ENCODE measurements around the gene OR56B4.
"Not testable (repeated sequence)": the region's sequence is repeated elsewhere in the genome, so short reads cannot be mapped to it uniquely, and the experiment has no call there.

OR56B4 gene

GRCh38 chr11:6132431-6132830 is 24.9 kb downstream of the OR56B4 start:
- Histone ChIP-seq H2AFZ (ENCODE audit: low read length) (no peak overlapping the region), H3F3A (ENCODE audit: insufficient read depth, low read length) (no peaks in the 10 kb centered on the region), H3K36me3 (replicated peaks; ENCODE audit: insufficient read depth, low read length) (no peaks in the 10 kb centered on the region), H3K27ac (ENCODE audit: low read length) (no peak overlapping the region), H3K4me1 (ENCODE audit: low read length) (no peaks in the 10 kb centered on the region), H3K4me3 (ENCODE audit: low read length) (no peak overlapping the region), H3K27me3 (replicated peaks; ENCODE audit: insufficient read depth, low read length) (no peaks in the 10 kb centered on the region), H3K4me2 (ENCODE audit: low read depth, low read length) (no peak overlapping the region), H3K9me2 (replicated peaks; ENCODE audit: insufficient read depth, low read length) (no peaks in the 10 kb centered on the region), H3K9me3 (replicated peaks; ENCODE audit: insufficient read depth, low read length) (no peaks in the 10 kb centered on the region), H3K79me2 (ENCODE audit: low read length) (no peaks in the 10 kb centered on the region), H3K9ac (ENCODE audit: low read length) (no peak overlapping the region), H4K20me1 (ENCODE audit: insufficient read depth, low read length) (no peaks in the 10 kb centered on the region)
- DNase-seq: no peak
- no peak for TF ChIP-seq CTCF (IDR thresholded peaks at IDR 0.05; ENCODE audit: low read length)
- TF ChIP-seq EZH2 (optimal IDR thresholded peaks at IDR 0.05; ENCODE audit: low read depth, low read length): no peak
- TF ChIP-seq EZH2phosphoT487 (IDR thresholded peaks at IDR 0.05; ENCODE audit: low read length): no peak

- H3K4me3 ChIP-seq (ENCODE audit: low read length); H3K27ac ChIP-seq (ENCODE audit: low read length); H2AFZ ChIP-seq (ENCODE audit: low read length); H3K9ac ChIP-seq (ENCODE audit: low read length); H3K79me2 ChIP-seq (ENCODE audit: low read length); DNase-seq; H3F3A ChIP-seq (ENCODE audit: insufficient read depth, low read length); H3K4me1 ChIP-seq (ENCODE audit: low read length); H4K20me1 ChIP-seq (ENCODE audit: insufficient read depth, low read length); H3K27me3 ChIP-seq (replicated peaks; ENCODE audit: insufficient read depth, low read length); H3K9me2 ChIP-seq (replicated peaks; ENCODE audit: insufficient read depth, low read length); H3K36me3 ChIP-seq (replicated peaks; ENCODE audit: insufficient read depth, low read length); H3K4me2 ChIP-seq (ENCODE audit: low read depth, low read length); H3K9me3 ChIP-seq (replicated peaks; ENCODE audit: insufficient read depth, low read length): not testable (repeated sequence)
Measured at GRCh38 chr11:6135936-6136335, 28.5 kb downstream of the OR56B4 start.

- Histone ChIP-seq H3K4me3 (ENCODE audit: low read length) (no peak overlapping the region), H4K20me1 (ENCODE audit: insufficient read depth, low read length) (no peaks in the 10 kb centered on the region), H3K4me1 (ENCODE audit: low read length) (no peaks in the 10 kb centered on the region), H3K9me3 (replicated peaks; ENCODE audit: insufficient read depth, low read length) (no peaks in the 10 kb centered on the region), H3K9me2 (replicated peaks; ENCODE audit: insufficient read depth, low read length) (no peaks in the 10 kb centered on the region), H3K9ac (ENCODE audit: low read length) (no peak overlapping the region), H2AFZ (ENCODE audit: low read length) (no peak overlapping the region), H3K79me2 (ENCODE audit: low read length) (no peaks in the 10 kb centered on the region), H3K27me3 (replicated peaks; ENCODE audit: insufficient read depth, low read length) (no peaks in the 10 kb centered on the region), H3F3A (ENCODE audit: insufficient read depth, low read length) (no peaks in the 10 kb centered on the region), H3K4me2 (ENCODE audit: low read depth, low read length) (no peak overlapping the region), H3K27ac (ENCODE audit: low read length) (no peak overlapping the region), H3K36me3 (replicated peaks; ENCODE audit: insufficient read depth, low read length) (no peaks in the 10 kb centered on the region)
- no peak for TF ChIP-seq EZH2 (optimal IDR thresholded peaks at IDR 0.05; ENCODE audit: low read depth, low read length)
- TF ChIP-seq CTCF (IDR thresholded peaks at IDR 0.05; ENCODE audit: low read length): no peak
- no peak for TF ChIP-seq EZH2phosphoT487 (IDR thresholded peaks at IDR 0.05; ENCODE audit: low read length)
- no peak for DNase-seq
Measured at GRCh38 chr11:6142936-6143335, 35.5 kb downstream of the OR56B4 start.

GRCh38 chr11:6143737-6144136 is 36.3 kb downstream of the OR56B4 start:
- H3K9ac ChIP-seq (ENCODE audit: low read length); DNase-seq; H3K4me3 ChIP-seq (ENCODE audit: low read length): not testable (repeated sequence)

More at GRCh38 chr11:6143737-6144136, 36.3 kb downstream of the OR56B4 start:
- not testable (repeated sequence) for H2AFZ ChIP-seq (ENCODE audit: low read length); H3F3A ChIP-seq (ENCODE audit: insufficient read depth, low read length); H3K79me2 ChIP-seq (ENCODE audit: low read length); H4K20me1 ChIP-seq (ENCODE audit: insufficient read depth, low read length); H3K9me3 ChIP-seq (replicated peaks; ENCODE audit: insufficient read depth, low read length); H3K9me2 ChIP-seq (replicated peaks; ENCODE audit: insufficient read depth, low read length); H3K36me3 ChIP-seq (replicated peaks; ENCODE audit: insufficient read depth, low read length); H3K4me2 ChIP-seq (ENCODE audit: low read depth, low read length); H3K27ac ChIP-seq (ENCODE audit: low read length); H3K27me3 ChIP-seq (replicated peaks; ENCODE audit: insufficient read depth, low read length); H3K4me1 ChIP-seq (ENCODE audit: low read length)
